ENCODE measurements around the gene URB1.
"Not testable (repeated sequence)": the region's sequence is repeated elsewhere in the genome, so short reads cannot be mapped to it uniquely, and the experiment has no call there.

Gene URB1

GRCh38 chr21:32410916-32411315, 18.1 kb upstream of the URB1 start:
- DNase-seq: no peak

- DNase-seq: no peak
Observed at GRCh38 chr21:32410291-32410690, 17.5 kb upstream of the URB1 start.

GRCh38 chr21:32406405-32406804, 13.6 kb upstream of the URB1 start:
- no peak for DNase-seq

- DNase-seq: peak; percentile 20
Observed at GRCh38 chr21:32403201-32403777, 10.5 kb upstream of the URB1 start.

GRCh38 chr21:32393677-32394001, 827 bp upstream of the URB1 start:
- no peak for DNase-seq

GRCh38 chr21:32392299-32392879, 423 bp downstream of the URB1 start:
- no peak for DNase-seq

- no peak for DNase-seq
Observed at GRCh38 chr21:32391755-32392154, 1.1 kb downstream of the URB1 start.

GRCh38 chr21:32390537-32391224, 2.1 kb downstream of the URB1 start:
- not testable (repeated sequence) for DNase-seq

- no peak for DNase-seq
Observed at GRCh38 chr21:32389337-32390015, 3.3 kb downstream of the URB1 start.

- DNase-seq: no peak
Observed at GRCh38 chr21:32388306-32388705, 4.5 kb downstream of the URB1 start.

GRCh38 chr21:32387151-32387550, 5.7 kb downstream of the URB1 start:
- no peak for DNase-seq

GRCh38 chr21:32386195-32386870, 6.5 kb downstream of the URB1 start:
- no peak for DNase-seq

GRCh38 chr21:32383812-32384211, 9.0 kb downstream of the URB1 start:
- no peak for DNase-seq

GRCh38 chr21:32382108-32382644, 10.6 kb downstream of the URB1 start:
- DNase-seq: no peak

- DNase-seq: no peak
Observed at GRCh38 chr21:32381571-32381970, 11.2 kb downstream of the URB1 start.

- no peak for DNase-seq
Observed at GRCh38 chr21:32380940-32381339, 11.9 kb downstream of the URB1 start.

- DNase-seq: no peak
Observed at GRCh38 chr21:32378956-32379355, 13.9 kb downstream of the URB1 start.

GRCh38 chr21:32377991-32378390, 14.8 kb downstream of the URB1 start:
- DNase-seq: no peak

GRCh38 chr21:32377506-32377905, 15.3 kb downstream of the URB1 start:
- DNase-seq: no peak

GRCh38 chr21:32372755-32373154, 20.1 kb downstream of the URB1 start:
- peak; percentile 95 for DNase-seq

GRCh38 chr21:32371913-32372314, 20.9 kb downstream of the URB1 start:
- DNase-seq: no peak

GRCh38 chr21:32370998-32371766, 21.6 kb downstream of the URB1 start:
- no peak for DNase-seq

All from DMS79 (cell line).